ENCODE results near the gene TTLL13. TPM values are rescaled to one million over a fixed set of nuclear protein-coding genes. Genes with fewer than 3 reads are reported as not detected.
"Not testable (repeated sequence)": the region's sequence is repeated elsewhere in the genome, so short reads cannot be mapped to it uniquely, and the experiment has no call there.

Gene TTLL13
- total and polyA plus RNA-seq, 3 donors from 2014 or later = 6.8 to 30.3 (median 18.0) TPM

DNA sequence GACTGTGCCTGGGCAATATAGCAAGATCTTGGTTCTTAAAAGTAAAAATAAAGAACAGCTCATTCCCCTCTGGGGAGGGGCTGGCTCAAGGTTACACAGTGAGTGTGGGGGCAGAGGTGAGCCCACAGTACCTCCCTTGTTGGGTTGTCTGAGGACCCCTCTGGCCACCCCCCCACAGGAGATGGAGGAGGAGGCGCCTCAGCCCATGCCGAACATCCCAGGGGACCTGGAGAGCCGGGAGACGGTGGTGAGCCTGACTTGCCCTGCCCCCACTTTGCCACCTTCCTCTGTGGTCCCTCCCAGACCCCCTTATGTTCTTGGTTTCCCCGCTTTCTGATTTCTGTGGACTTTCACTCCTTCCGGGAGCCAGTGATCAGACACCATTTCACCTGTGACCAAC lies 44.8 kb downstream of the TTLL13 start:
- TF ChIP-seq POLR2A (IDR thresholded peaks at IDR 0.05) = no peak
- TF ChIP-seq, protein P1, sequence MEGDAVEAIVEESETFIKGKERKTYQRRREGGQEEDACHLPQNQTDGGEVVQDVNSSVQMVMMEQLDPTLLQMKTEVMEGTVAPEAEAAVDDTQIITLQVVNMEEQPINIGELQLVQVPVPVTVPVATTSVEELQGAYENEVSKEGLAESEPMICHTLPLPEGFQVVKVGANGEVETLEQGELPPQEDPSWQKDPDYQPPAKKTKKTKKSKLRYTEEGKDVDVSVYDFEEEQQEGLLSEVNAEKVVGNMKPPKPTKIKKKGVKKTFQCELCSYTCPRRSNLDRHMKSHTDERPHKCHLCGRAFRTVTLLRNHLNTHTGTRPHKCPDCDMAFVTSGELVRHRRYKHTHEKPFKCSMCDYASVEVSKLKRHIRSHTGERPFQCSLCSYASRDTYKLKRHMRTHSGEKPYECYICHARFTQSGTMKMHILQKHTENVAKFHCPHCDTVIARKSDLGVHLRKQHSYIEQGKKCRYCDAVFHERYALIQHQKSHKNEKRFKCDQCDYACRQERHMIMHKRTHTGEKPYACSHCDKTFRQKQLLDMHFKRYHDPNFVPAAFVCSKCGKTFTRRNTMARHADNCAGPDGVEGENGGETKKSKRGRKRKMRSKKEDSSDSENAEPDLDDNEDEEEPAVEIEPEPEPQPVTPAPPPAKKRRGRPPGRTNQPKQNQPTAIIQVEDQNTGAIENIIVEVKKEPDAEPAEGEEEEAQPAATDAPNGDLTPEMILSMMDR (IDR thresholded peaks at IDR 0.05) = no peak
- H3K27ac ChIP-seq = no peak overlapping the region
- DNase-seq = no peak
- intact Hi-C loops (cut with DNase I; ENCODE audit: low total_unique reads) = no loop called here
- no peaks in the 10 kb centered on the region for H3K9me3 ChIP-seq
- no peaks in the 10 kb centered on the region for H3K4me1 ChIP-seq
- WGBS, 2 donors = 53 to 68% methylated on average over 6 of the region's 6 CpGs
- H3K27me3 ChIP-seq = no peaks in the 10 kb centered on the region
- H3K4me3 ChIP-seq = no peak overlapping the region
- H3K36me3 ChIP-seq (ENCODE audit: low read depth, missing control alignments) = no peaks in the 10 kb centered on the region

DNA sequence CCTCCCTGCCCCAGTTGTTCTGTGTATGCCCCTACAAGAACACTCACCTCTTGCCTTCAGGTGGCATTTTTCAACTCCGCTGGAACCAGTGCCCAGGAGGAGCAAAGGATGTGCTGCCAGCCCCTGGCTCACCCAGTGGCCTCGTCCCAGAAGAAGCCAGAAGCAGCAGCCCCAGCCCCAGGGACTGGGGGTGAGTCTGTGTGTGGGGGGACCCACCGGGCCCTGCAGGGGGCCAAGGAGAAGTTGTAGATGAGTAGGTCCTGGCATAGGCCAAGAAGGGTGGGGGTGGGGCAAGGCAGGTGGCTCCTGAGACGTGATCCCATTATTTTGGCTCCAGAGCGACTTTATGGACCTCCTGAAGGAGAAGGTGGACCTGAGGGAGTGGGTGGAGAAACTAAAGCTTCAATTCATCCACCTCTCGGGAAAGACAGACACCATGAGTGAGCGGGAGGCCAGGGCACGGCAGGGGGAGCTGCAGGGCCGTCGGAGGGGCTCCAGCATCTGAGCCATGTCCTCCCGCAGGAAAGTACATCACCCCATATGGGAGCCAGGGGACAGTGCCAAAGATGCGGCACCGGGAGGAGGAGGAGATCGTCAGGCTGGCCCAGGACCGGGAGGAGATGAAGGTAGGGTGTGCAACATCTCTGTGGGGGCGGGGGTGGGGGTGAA lies 45.4 kb downstream of the TTLL13 start:
- intact Hi-C loops (cut with DNase I; ENCODE audit: low total_unique reads) = no loop called here
- Histone ChIP-seq H3K4me3 (no peak overlapping the region), H3K27me3 (no peaks in the 10 kb centered on the region), H3K9me3 (no peaks in the 10 kb centered on the region), H3K36me3 (ENCODE audit: low read depth, missing control alignments) (no peaks in the 10 kb centered on the region), H3K27ac (no peak overlapping the region), H3K4me1 (no peaks in the 10 kb centered on the region)
- WGBS, 2 donors = 59 to 65% methylated on average over 16 of the region's 16 CpGs
- TF ChIP-seq, protein P1 (IDR thresholded peaks at IDR 0.05) = no peak
- no peak for TF ChIP-seq POLR2A (IDR thresholded peaks at IDR 0.05)
- no peak for DNase-seq

DNA sequence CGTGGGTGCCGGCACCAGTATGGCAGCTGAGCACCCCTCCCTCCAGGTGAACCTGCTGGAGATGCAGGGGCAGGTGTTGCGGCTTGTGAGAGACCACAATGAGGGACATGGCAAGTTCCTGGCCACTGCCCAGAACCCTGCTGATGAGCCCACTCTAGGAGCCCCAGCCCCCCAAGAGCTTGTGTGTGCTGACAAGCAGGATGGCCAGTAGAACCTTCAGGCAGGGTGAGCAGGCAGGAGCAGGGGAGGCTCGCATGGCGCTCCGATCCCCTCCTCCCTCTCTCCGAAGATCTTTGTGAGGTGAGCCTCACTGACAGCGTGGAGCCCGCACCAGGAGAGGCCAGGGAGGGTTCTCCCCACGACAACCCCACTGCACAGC lies 45.9 kb downstream of the TTLL13 start:
- DNase-seq = no peak
- no peak overlapping the region for H3K27ac ChIP-seq
- H3K9me3 ChIP-seq = no peaks in the 10 kb centered on the region
- 68 to 76% methylated on average over 5 to 10 of the region's 10 CpGs for WGBS, 2 donors
- no peaks in the 10 kb centered on the region for H3K36me3 ChIP-seq (ENCODE audit: low read depth, missing control alignments)
- TF ChIP-seq, protein P1 (IDR thresholded peaks at IDR 0.05) = no peak
- no peak for TF ChIP-seq POLR2A (IDR thresholded peaks at IDR 0.05)
- intact Hi-C loops (cut with DNase I; ENCODE audit: low total_unique reads) = no loop called here
- no peaks in the 10 kb centered on the region for H3K27me3 ChIP-seq
- no peak overlapping the region for H3K4me3 ChIP-seq
- H3K4me1 ChIP-seq = no peaks in the 10 kb centered on the region

DNA sequence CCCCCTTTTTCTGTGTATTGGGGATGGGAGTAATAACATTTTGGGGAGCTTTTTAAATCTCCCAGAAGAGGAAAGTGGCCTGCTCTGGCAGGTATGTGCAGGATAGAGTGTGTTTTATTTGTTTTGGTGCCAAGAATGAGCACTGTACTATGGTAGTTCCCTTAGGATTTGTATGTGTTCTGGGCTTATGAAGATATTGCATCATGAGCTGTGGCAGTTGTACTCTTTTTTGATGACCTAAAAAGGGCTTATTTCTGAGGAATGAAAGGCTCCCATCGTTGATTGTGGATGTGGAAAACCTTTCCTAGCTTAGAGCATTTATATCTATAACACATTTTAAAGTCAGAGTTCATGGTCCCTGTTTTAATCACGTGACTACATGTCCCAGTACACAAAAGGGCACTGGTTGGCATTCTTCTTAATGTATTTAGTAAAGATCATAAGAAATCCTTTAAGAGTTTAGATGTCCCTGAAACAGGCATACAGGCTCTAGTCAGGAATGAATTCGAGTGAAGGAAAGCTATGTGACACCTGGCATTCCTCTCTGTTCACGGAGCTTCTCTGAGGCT lies 47.0 kb downstream of the TTLL13 start:
- H3K4me3 ChIP-seq; H3K4me1 ChIP-seq; H3K36me3 ChIP-seq (ENCODE audit: low read depth, missing control alignments); DNase-seq; H3K27me3 ChIP-seq; H3K27ac ChIP-seq; H3K9me3 ChIP-seq; intact Hi-C loops (cut with DNase I; ENCODE audit: low total_unique reads): not testable (repeated sequence)
- WGBS, 2 donors = 76 to 86% methylated on average over 4 of the region's 4 CpGs

DNA sequence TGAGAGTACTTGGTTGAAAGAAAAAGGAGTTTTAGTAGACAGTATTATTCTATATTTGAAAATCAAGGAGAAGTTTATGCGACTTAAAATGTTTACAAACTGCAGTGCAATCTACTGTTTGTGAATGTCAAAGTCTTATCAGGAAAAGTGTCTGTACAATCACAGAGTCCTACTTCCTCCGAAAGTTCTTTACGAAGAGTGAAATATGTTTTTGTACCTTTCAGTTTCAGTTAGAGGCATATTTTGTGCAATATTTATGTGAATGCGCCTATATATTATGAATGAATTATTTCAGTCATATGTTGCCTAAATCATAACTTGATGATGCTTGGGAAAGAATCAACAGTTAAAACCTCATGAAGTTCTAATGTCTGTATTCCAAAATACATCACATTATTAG lies 47.7 kb downstream of the TTLL13 start:
- no peaks in the 10 kb centered on the region for H3K4me1 ChIP-seq
- intact Hi-C loops (cut with DNase I; ENCODE audit: low total_unique reads) = no loop called here
- TF ChIP-seq, protein P1 (IDR thresholded peaks at IDR 0.05) = no peak
- TF ChIP-seq POLR2A (IDR thresholded peaks at IDR 0.05) = no peak
- H3K36me3 ChIP-seq (ENCODE audit: low read depth, missing control alignments) = no peaks in the 10 kb centered on the region
- H3K4me3 ChIP-seq = no peak overlapping the region
- no peak for DNase-seq
- WGBS, 2 donors = 92 to 93% methylated on average over 4 of the region's 4 CpGs
- H3K27me3 ChIP-seq = no peaks in the 10 kb centered on the region
- H3K9me3 ChIP-seq = no peaks in the 10 kb centered on the region
- no peak overlapping the region for H3K27ac ChIP-seq
